ELF-1 (cell line): ENCODE measurements around the gene EMB.
"Not testable (repeated sequence)": the region's sequence is repeated elsewhere in the genome, so short reads cannot be mapped to it uniquely, and the experiment has no call there.

ENCODE experiments used
- DNase-seq: peaks from one replicate; pipeline ENCODE4 v3.0.0-alpha.2; 2016; ENCODE audit warnings: low read depth, low spot score

The EMB gene

DNA sequence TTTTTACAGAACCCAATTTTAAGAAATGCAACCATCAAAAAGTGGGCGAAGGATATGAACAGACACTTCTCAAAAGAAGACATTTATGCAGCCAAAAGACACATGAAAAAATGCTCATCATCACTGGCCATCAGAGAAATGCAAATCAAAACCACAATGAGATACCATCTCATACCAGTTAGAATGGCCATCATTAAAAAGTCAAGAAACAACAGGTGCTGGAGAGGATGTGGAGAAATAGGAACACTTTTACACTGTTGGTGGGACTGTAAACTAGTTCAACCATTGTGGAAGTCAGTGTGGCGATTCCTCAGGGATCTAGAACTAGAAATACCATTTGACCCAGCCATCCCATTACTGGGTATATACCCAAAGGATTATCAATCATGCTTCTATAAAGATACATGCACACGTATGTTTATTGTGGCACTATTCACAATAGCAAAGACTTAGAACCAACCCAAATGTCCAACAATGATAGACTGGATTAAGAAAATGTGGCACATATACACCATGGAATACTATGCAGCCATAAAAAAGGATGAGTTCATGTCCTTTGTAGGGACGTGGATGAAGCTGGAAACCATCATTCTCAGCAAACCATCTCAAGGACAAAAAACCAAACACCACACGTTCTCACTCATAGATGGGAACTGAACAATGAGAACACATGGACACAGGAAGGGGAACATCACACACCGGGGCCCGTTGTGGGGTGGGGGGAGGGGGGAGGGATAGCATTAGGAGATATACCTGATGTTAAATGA, 19.7 kb downstream of the EMB start:
- DNase-seq = not testable (repeated sequence)

DNA sequence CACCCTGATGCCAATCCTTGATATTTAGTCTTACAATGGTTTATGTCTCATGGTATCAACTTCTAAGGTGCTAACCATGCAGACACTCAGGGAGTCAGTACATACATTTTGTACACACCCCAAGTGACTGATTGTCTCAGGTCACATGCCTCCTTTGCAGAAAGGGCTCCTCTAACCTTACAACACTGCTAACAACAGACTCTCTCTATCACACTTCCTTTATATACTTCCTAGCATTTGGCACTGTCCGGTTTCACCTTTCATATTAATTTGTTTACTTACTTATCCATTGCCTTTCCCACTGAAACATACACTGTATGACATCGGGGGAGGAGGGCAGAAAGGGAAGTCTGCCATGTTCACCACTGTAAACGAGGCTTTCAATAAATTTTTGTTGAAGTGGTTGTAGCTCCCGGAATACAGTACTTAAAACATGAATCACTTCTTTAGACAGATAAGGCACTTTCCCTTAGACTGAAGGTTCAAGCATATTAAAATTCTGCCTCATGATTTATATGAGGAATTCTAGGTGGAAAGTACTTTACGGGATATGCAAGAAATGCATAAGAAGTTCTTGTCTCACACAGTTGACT, 20.6 kb downstream of the EMB start:
- no peak for DNase-seq

- not testable (repeated sequence) for DNase-seq
Measured at GRCh38 chr5:50419656-50420055, 21.4 kb downstream of the EMB start.

GRCh38 chr5:50416637-50417036, 24.5 kb downstream of the EMB start:
- not testable (repeated sequence) for DNase-seq

- DNase-seq = no peak
Measured at GRCh38 chr5:50415912-50416311, 25.2 kb downstream of the EMB start.

GRCh38 chr5:50410932-50411331, 30.2 kb downstream of the EMB start:
- DNase-seq = not testable (repeated sequence)

- DNase-seq = no peak
Measured at GRCh38 chr5:50406877-50407276, 34.2 kb downstream of the EMB start.

DNA sequence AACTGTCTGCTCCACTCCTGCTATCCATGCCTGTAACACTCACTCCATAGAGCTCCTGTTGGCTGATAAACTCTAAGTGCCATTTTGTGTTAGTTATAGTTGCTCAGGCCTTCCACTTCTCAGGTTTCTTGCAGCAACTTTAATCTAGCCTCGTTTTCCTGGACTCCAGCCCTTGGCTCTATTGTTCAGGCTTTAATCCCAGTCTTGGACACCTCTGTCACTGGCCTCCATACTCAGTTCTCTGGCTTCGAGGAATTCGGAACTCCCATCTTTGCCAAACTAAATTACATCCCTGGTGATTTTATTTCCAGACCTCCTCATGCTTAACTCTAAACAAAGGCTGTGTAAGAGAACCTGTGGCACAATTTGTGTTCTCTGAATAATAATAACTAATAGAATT, 39.8 kb downstream of the EMB start:
- DNase-seq = no peak

DNA sequence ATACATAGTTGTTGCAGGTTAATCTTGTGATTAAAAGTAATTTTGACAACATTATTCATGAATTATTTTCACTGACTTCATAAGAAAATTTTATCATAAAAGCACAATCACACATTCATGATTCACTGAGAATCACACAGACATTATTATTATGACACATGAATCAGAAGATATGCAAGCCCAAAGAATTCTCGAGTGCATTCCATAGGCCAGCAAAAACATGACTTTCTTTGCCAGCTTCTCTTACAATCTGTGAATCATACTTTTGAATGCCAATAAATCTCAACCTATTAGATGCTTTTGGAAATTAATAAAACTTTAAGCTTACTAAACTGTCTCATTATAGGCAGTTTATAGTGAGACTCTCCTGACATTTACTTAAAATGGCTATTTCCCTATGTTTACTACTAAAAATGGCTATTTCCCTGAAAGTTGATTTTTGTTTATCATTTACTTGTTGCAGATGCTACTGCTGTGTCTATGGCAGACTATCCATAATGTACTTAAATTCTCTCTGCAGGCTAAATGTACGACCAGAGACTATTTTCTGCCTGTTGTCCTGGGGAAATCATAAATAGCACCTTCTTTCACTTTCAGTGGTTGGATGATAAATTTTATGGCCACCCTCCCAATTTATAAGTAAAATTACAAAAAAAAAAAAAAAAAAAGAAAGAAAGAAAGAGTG, 47.0 kb downstream of the EMB start:
- DNase-seq = not testable (repeated sequence)

DNA sequence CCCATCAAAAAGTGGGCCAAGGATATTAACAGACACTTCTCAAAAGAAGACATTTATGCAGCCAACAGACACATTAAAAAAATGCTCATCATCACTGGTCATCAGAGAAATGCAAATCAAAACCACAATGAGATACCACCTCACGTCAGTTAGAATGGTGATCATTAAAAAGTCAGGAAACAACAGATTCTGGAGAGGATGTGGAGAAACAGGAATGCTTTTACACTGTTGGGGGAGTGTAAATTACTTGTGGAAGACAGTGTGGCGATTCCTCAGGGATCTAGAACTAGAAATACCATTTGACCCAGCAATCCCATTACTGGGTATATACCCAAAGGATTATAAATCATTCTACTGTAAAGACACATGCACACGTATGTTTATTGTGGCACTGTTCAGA, 48.8 kb downstream of the EMB start:
- not testable (repeated sequence) for DNase-seq

GRCh38 chr5:50384381-50384780, 56.7 kb downstream of the EMB start:
- DNase-seq = not testable (repeated sequence)

DNA sequence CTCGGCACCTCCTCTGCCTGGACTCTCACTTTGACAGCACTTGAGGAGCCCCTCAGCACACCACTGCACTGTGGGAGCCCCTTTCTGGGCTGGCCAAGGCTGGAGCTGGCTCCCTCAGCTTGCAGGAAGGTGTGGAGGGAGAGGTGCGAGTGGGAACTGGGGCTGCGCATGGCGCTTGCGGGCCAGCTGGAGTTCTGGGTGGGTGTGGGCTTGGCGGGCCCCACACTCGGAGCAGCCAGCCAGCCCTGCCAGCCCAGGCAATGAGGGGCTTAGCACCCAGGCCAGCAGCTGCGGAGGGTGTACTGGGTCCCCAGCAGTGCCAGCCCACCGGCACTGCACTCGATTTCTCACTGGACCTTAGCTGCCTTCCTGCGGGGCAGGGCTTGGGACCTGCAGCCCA, 64.4 kb downstream of the EMB start:
- not testable (repeated sequence) for DNase-seq

DNA sequence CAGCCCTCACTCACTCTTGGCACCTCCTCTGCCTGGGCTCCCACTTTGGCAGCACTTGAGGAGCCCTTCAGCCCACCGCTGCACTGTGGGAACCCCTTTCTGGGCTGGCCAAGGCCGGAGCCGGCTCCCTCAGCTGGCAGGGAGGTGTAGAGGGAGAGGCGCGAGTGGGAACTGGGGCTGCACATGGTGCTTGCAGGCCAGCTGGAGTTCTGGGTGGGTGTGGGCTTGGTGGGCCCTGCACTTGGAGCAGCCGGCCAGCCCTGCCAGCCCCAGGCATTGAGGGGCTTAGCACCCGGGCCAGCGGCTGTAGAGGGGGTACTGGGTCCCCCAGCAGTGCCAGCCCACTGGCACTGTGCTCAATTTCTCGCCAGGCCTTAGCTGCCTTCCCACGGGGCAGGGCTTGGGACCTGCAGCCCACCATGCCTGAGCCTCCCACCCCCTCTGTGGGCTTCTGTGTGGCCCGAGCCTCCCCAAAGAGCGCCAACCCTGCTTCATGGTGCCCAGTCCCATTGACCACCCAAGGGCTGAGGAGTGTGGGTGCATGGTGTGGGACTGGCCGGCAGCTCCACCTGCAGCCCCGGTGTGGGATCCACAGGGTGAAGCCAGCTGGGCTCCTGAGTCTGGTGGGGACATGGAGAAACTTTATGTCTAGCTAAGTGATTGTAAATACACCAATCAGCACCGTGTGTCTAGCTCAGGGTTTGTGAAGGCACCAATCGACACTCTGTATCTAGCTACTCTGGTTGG, 71.6 kb downstream of the EMB start:
- DNase-seq = not testable (repeated sequence)

- no peak for DNase-seq
Measured at GRCh38 chr5:50365426-50366251, 75.4 kb downstream of the EMB start.

DNA sequence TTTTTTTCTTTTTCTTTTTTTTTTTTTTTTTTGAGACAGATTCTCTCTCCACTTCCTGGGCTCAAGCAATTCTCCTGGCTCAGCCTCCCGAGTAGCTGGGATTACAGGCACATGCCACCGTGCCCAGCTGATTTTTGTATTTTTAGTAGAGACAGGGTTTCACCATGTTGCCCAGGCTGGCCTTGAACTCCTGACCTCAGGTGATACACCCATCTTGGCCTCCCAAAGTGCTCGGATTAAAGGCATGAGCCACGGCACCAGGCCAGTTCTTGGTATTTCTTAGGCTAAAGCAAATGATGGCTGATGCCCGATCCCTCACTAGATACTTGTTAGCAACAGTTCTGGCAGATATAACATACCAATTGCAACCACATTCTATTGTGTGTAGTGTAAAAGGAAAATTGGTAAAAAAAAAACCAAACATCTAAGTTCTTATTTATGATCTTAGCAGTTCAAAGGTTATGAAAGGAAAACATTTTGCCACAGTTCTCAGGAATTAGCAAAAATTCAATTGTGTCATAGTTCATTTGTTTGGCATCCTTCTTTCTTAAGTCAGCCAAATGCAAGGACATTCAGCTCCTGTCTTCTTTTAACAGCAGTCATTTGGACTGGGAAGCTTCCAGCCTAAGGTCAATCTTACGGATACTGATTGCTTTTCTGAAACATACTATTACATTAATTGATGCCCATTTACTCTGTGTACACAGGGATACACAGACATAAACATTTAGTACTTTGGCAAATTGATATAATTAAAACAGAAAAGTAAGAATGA, 76.4 kb downstream of the EMB start:
- DNase-seq = not testable (repeated sequence)

GRCh38 chr5:50359187-50359586, 81.9 kb downstream of the EMB start:
- DNase-seq = no peak

DNA sequence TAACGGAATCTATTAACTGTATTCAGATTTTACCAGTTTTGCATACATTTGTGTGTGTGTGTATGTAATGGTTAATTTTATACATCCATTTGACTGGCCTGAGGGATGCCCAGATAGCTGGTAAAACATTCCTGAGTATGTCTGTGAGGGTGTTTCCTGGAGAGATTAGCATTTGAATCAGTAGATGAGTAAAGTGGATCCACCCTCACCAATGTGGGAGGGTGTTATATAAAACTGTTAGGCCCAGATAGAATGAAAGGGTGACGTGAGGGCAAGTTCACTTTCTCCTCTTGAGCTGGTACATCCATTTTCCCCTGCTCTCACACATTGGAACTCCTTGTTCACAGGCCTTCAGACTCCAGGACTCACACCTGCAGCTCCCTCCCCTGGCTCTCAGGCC, 88.7 kb downstream of the EMB start:
- no peak for DNase-seq
